SIG-M5 treated with dmso at 0.1 percent for 504 hours (cell line): ENCODE measurements around the gene NLGN1.

Experiments used
- DNase-seq: peaks from one replicate; lab custom pipeline; 2025; ENCODE audit not compliant: unreplicated experiment; lab: John Stamatoyannopoulos, UW

Gene NLGN1

DNA sequence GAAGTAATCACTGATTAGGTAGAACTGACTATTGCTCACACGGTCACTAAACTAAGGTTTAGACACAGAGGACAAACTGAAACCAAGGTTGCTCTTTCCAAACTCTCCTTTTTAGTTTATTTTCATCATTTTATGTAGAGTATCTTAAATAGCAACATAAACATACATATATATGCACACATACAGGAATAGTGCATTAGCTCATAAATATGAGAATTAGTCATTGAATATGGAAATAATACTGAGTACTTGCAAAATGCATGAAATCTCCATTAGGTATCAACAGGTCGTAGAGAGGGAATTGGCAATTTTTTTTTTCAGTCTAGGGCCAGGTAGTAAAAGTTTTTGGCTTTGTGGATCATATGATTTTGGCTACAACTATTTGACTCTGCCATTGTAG is 557.1 kb downstream of the NLGN1 start:
- no peak for DNase-seq

DNA sequence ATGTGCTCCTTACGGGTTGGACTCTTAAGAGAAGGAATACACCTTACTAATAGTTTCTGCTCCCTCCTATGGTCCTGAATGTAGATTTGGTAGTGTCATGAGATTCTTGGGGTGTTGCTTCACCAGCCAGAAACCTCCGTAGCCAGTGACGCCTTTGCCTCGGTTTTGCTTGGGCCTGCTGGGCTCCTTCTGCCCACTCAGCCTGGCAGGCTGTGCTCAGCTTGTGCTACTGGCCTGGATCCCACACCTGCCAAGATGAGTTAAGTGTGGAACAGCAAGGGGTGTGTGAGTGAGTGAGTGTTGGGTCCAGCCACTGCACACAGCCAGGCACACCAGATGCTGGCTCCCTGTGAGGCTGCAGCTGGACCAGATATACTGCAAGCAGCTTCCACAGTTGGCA is 560.1 kb downstream of the NLGN1 start:
- DNase-seq, result no peak

DNA sequence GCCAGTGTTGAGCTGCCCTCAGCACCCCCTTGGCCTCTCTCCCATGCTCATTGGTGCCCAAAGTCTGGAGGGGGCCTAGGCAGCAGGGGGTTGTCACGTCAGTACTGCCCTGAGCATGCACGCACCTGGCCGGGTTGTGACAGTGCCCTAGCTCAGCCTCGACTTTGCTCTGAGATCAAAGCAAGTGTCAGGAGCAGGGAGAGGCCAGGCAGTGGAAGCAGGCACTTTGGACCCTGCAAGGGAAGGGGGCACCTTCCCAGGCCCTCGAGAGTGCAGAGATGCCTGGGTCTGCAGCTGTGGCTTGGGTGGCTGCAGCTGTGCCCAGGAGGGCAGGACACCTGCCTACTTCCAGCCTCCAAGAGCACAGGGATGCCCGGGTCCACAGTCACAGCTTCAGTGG is 561.3 kb downstream of the NLGN1 start:
- no peak for DNase-seq

DNA sequence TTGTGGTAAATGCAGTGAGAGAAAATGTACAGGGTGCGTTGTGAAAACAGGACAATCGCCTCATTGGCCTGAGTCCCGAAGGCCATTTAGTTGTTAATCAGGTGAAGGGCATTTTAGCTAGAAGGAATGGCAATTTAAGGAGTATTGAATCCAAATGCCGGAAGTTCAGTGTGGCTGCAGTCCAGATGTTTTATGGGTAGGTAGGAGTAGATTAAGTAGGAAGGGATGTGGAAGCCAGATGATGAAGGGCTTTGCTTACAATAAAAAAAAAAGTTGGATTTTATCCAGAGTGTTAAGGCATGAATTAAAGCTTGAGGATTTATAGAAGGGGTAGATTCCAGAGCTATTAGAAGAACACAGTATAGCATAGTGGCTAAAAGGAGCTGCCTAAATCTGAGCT is 572.7 kb downstream of the NLGN1 start:
- DNase-seq, result no peak

DNA sequence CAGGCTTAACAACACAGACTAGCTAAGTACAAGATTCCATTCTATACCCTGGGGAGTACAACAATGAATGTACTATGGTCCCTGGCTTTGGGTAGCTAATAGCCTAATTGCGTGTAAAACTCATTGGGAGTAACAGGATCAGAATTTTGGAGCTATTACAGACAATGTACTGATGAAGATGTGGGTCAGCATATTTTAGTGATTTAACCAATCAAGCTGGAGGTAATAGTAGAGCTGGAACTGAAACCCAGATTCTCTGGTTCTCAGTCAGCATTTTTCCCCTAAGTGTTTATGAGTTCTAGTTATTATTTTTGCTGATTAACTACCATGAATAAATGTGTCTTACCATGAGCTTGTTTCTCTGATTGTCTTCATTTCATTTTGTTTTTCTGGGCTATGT is 578.7 kb downstream of the NLGN1 start:
- no peak for DNase-seq

DNA sequence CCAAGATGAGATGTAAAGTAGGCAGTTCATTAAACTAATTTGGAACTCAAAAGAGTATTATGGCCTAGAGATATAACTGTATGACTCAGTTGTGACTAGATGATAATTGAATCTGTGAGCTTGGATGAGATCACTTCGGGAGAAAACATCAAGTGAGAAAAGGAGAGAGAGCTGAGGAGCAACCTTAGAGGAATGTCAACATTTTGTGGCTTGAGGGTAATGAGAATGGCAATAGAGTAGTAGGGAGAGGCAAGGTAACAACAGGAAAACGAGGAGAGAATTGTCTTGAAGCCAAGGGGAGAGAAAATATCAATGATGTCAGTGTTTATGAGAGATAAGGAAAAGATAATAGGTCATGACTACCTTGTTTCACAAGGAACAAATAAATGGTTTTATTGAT is 580.2 kb downstream of the NLGN1 start:
- DNase-seq, result no peak

DNA sequence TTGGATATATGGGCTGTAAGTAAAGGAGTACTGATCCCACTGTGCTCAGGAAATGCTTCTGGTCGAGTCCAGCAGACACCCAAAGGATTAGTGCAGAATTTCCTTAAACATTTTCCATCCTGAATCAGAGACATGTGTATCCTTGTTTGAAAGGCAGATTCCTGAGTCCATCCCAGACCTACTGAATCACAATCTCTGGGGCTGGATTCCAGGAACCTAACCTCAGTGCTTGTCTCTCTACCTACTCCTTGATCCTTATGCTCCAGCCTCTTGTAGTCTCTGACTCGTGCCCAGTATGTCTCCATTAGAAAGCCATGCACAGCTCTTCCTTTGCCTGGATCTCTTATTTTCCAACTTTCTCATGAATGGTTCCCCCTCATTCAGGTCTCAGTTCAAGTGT is 585.8 kb downstream of the NLGN1 start:
- no peak for DNase-seq

DNA sequence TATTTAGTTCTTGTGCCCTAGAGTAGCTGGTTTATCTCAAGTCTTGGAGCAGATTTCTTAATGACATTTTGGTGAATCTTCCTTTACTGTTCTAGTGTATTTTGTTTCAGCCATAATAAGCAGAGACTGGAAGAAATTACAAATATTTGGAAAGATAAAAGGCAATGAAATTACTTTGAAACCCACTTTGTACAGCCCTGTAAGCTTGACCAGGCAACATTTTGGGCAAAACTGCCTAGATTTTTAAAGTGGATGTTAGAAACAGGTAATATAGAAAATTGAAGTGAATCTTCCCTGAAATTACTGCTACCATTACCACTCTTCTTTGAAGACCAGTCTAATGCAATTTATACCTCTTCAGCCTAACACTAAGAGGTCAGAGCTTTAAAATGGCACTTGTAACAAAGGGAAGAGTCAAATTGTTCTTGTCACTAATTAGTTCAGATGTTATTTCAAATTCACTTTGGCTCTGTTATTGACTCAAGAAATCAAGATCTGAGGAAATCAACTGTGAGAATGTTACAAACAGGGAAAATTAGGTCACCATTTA is 589.4 kb downstream of the NLGN1 start:
- no peak for DNase-seq

DNA sequence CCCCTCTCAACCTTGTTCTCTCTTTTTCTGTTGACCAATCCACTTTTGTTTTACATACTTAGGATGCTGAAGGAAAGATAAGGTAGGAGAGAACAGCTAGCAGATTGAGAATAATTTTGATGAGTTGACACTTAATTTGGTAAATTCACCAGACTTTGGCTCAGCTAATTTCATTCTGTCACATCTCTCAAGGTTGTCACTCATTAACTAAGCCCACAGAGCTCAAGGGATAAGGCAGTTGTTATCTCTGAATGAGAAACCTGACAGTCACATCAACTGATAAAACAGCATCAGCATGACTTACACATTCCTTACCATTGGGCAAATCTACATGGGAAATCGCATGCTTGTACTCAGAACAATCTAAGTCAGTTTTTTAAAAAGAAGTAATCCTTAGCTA is 591.4 kb downstream of the NLGN1 start:
- no peak for DNase-seq

DNA sequence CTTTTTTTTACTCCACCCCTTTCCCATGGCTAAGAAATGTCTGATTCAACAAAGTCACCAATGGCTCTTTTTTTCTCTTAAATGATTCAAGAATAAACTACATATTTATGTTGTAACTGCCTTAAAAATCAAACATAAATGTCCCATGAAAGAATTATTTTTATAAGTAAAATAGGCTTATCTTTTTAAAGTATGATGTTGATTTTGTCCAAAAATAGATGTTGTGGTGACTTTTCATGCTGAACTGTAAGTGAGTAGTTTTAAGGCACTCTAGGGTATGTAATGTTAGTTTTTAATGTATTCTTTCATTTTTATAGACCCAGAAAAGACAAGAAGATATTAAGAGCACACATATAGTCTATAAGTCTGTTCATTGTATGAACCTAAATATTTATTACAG is 594.9 kb downstream of the NLGN1 start:
- no peak for DNase-seq

DNA sequence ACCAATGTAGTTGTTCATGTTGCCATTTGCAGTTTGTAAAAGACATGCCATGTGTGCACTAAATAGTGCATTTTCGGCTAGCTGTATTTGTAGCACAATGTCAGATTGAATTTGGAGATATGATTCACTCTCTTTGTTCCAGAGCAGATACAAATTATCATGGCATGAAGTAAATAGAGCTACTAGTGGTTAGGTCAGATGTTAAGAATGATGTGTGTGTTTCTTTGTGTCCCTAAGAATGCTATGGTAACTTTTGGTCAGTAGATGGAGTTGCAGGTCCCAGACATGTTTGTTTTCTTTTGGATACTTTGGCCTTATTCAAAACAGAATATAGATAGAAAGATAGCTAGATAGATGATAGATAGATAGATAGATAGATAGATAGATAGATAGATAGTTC is 595.8 kb downstream of the NLGN1 start:
- peak; percentile 39 for DNase-seq

DNA sequence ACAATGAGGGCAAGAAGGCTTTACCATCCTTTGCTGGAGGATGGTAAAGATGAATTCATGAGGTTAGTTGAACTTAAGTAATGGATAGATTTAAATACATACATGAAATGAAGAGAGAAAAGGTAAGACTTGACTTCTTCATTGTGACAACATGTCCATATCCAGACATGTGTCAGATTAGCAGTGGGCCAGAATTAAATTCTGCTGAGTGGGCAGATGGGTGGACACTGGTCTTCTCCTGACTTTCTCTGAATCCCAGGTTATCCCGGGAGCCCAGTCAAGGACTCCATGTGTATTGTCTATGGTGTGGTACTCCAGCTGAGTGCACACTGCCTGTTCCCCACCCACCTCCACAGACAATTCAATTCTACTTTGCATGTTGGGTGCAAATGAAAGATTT is 603.1 kb downstream of the NLGN1 start:
- DNase-seq, result no peak

DNA sequence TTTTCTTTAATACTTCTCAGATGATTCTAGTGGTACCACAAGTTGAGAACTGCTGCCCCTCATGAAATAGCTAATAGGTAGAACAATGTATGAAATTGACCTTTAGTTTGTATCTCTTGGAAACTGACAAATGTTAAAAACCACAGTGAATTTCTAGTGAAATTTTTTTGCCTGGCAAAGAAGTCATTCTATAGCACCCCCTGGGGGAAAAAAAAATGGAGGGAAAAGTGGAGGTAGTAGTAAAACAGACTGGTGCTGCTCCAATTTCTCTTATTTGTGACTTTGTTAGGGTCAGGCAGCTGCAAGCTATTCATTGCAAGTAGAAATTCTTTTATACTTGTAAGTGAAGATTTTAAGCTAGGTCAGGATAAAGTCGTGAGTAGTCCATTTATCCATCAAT is 605.0 kb downstream of the NLGN1 start:
- no peak for DNase-seq

DNA sequence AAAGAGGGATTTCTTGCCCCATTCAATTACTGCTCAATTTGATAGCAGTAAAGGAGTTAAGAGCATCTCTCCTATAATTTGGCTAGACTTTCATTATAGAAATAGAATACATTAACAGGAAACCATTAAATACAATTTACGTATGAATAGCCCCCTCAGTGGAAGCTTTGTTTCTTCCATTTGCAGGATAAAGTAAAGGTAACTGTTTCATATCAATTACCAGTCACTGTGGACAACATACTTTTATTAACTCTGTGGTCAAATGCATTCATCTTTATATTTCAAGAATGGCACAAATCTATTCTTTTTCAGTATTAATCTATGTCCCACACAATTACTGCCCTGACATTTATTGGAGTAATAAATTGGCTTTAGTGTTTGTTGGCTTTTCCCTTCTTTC is 613.4 kb downstream of the NLGN1 start:
- no peak for DNase-seq

DNA sequence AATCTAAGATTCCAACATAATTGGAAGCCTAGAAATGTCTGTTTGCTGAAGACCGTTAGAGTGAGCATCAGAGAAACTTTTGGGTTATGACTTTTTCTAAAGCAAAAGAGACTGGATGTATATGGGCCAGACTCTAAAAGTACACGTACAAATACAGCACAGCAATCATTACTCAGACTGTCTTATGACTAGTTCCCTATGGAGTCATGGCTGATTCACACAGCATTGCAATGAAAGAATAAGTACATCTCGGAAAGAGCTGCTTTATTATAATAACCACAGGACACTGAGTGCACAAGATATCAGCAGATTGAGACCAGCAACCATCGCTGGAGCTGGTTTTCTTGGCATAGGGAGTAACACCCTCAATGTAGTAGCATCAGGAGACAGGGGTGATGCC is 618.6 kb downstream of the NLGN1 start:
- DNase-seq, result no peak

DNA sequence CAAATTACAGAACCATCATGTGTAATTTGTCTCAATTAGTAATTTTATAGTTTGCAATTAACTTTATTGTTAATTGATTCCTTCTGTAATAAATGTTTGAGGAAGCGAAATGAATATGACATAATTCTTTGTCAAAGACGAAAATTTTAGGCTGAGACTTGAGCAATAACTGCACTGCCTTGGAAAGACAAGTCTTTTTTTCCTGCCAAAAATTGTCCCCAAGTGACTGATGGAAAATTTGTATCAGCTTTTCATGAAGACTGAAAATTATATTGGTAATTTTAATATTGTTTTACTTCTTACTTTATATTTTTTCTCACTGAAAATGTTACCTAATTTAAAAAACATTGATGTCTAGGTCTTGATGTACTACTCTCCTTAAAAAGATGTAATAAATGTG is 622.6 kb downstream of the NLGN1 start:
- DNase-seq, result no peak

DNA sequence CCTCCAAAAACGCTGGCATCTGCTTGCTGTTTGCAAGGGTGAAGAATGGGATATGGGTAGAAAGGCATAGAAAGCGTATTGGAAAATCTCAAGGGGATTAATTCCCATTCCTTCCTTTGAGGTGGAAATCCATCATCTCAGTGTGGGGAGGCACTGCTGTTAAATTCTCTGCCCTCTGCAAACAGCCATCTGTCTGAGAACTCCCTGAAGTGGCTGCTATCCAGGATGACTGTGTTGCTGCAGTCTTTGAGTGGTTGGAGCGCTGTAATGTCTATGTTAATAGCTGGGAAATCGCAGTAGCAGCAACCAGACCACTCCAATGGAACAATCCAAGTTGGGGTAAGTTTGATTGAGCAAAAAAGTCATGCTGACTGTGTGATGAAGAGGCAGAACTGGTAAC is 625.9 kb downstream of the NLGN1 start:
- no peak for DNase-seq

DNA sequence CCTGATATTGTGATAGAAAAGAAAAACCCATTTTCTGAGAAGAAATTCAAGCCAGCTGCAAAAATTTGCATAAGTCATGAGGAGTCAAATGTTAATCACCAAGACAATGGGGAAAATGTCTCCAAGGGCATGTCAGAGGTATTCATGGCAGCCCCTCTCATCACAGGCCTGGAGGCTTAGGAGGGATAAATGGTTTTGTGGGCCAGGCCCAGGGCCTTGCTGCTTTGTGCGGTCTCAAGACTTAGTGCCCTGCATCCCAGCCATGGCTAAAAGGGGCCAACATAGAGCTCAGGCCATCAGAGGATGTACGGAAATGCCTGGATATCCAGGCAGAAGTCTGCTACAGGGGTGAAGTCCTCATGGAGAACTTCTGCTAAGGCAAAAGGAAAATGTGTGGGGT is 631.1 kb downstream of the NLGN1 start:
- no peak for DNase-seq

DNA sequence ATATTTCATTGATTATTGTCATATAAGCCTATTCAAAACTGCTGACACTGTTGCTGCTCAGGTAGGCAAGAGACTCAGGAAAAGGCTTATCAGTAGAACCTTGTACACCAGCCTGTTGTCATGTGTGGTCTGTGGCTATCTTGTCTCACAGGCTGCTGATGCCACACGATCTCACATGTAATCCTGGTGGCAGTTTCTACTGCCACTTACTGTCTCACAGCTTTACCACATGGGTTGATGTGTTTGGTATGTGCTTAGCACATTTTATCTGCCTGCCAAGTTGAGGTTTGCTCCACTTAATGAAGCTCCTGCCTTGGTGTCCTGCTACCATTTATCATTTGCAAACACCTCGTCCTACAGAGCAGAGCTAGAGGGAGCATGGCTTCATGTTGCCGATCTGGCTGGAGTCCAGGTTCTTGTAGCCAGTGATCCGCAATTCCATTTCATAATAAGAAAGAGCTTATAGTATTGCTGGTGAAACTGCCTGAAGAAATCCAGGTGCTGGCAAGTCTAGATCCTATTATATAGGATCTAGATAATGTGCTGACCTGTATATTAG is 637.9 kb downstream of the NLGN1 start:
- no peak for DNase-seq

DNA sequence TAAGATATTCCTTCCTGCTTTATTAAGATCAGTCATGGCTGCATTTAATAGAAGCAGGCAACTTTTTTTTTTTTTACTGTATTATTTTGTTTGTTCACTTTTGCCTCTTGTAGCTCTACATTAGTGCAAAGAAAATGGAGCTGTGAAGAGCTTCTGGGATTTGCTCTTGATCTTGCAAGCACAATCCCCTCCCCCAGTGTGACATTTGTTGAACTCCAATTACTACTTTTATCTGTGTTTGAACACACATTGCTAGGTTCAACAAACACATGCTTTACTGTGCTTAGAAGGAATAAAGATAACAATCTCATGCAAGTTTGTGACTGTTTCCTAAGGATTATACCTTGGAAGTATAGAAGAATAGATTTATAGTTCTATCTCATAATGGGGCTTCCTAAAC is 648.8 kb downstream of the NLGN1 start:
- DNase-seq, result no peak

DNA sequence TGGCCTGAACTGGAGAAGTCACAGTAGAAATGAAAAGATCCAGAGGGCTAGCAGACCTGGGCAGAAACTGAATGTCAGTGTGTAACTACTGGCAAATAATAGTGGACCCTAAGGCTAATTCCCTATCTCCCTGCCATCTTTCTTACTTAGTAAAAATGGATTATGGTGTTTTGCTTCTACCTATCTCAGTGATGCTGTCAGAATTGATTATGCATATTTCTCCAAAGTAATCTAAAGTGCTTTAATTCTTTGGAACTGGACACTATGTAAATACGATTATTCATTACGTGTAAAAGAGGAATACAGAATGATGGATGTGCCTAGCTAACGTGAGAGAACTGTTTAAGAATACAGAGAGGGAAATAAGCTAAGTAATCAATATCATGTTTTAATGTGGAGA is 651.9 kb downstream of the NLGN1 start:
- no peak for DNase-seq

DNA sequence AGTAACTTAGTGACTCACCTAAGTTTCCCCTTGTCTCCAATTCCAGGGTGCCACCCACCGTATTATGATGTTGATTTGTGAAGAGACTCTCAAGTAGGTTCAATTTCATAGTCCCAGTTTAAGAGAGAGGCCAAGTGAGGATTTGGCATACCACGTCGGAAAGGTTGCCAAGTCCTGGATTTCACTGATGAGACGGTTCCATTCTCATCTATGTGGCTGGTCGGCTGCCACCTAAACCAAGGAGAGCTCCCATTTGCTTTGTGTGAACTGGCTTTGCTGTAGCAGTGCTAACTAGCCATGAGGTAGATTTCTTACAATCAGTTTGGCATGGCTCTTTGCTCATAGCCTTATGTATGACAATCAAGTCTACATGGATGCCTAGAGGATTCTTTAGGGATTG is 653.6 kb downstream of the NLGN1 start:
- no peak for DNase-seq

DNA sequence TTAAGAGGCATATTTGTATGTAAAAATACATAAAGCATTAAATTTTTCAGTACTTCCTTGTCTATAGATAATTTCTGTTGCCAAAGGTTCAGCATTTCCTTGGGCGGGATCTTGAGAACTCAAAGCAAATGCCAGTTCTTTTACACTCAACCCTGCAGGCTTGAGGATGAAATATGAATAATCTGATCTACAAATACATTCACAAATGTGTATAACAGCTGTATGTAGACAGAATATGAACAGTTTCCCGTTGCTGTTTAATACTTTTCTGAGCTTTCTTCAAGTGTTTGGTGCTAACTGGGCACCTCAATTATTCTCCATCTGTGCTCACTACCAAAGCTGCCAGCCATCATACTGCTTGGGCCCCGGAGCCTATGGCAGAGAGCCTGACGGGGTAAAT is 661.3 kb downstream of the NLGN1 start:
- no peak for DNase-seq

DNA sequence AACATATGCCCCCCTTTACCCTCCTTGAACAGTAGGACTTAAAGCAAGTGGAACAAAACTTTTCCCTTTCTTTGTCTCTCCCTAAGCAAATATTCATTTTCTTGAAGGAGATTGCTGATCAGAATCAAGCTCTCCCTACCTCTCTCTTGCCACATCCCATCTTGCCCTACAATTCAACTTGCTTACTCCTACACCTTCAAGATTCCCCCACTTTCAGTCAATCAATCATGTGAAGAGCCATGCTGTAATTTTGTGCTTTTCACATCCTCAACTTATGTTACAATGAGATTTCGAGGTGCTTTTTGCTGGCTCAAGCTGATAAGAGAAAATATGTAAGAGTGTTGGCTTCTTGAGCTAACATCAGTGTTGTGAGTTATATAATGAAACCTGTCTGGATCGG is 662.9 kb downstream of the NLGN1 start:
- no peak for DNase-seq
